Transverse colon (tissue), 4 donors: Measurements from ENCODE around the gene AP1G2. TPM values are rescaled to one million over a fixed set of nuclear protein-coding genes. Genes with fewer than 3 reads are reported as not detected.
"Not testable (repeated sequence)": the region's sequence is repeated elsewhere in the genome, so short reads cannot be mapped to it uniquely, and the experiment has no call there.

Experiments
- DNase-seq: peaks from one replicate; pipeline ENCODE4 v3.0.0-alpha.2; 2019
- H3K27ac ChIP-seq, 4 donors: fragments of 200-600 bp; sonication (generic); 2 replicates each; pipeline ENCODE4 v1.5.1; 2016 to 2018; ENCODE audit warnings: inconsistent platforms in 4 of 4
- H3K27me3 ChIP-seq: fragments of 200-600 bp; sonication (generic); 2 replicates; pipeline ENCODE4 v1.5.1; 2017; ENCODE audit warnings: inconsistent platforms
- H3K36me3 ChIP-seq, 4 donors: fragments of 200-600 bp; sonication (generic); 2 replicates each; pipeline ENCODE4 v1.5.1; 2017 to 2019; ENCODE audit warnings: inconsistent platforms in 4 of 4
- H3K4me1 ChIP-seq, 4 donors: fragments of 200-600 bp; sonication (generic); 2 replicates each; pipeline ENCODE4 v1.5.1; 2017 to 2020; ENCODE audit warnings: inconsistent platforms in 4 of 4
- H3K4me3 ChIP-seq, 4 donors: fragments of 200-600 bp; sonication (generic); 1 replicate in 1 of 4; 2 replicates in 3 of 4; pipeline versions ENCODE4 v1.5.1 to v1.6.1; 2017 to 2019; ENCODE audit warnings: inconsistent platforms in 4 of 4
- H3K9me3 ChIP-seq, 2 donors: fragments of 200-600 bp; sonication (generic); 2 replicates each; pipeline ENCODE4 v1.5.1; 2017 to 2019; ENCODE audit warnings: inconsistent platforms in 2 of 2
- EP300 ChIP-seq: sonication (generic); formaldehyde crosslinking; IDR thresholded peaks from one replicate; pipeline ENCODE4 v1.6.1; 2017; ENCODE audit warnings: antibody characterized with exemption, low read depth
- POLR2A ChIP-seq: fragments of 450-650 bp; IDR thresholded peaks from one replicate; pipeline ENCODE4 v1.6.1; 2016; ENCODE audit warnings: antibody characterized with exemption, mild to moderate bottlenecking, moderate library complexity
- POLR2AphosphoS5 ChIP-seq, 3 donors: sonication (generic); formaldehyde crosslinking; IDR thresholded peaks; one replicate each; pipeline ENCODE4 v1.6.1; 2016; ENCODE audit warnings: antibody characterized with exemption in 3 of 3
- WGBS, 2 donors: methylation state at CpG; one replicate each; pipeline ENCODE4 v1.1.5; 2018; ENCODE audit warnings: low coverage in 1 of 2; 5-methylcytosine and 5-hydroxymethylcytosine counted together
- in situ Hi-C, 4 donors: fragments of 200-750 bp; cut with MboI; loops; one replicate each; pipeline versions ENCODE4 v1.15.0 to v1.15.1; 2017; ENCODE audit warnings: low sequenced_read_pairs in 3 of 4, low pct_ligation_motif_present in 1 of 4, low pct_unique_long_range_greater_than_20kb in 1 of 4
- intact Hi-C: fragments of 100-400 bp; cut with DNase I; formaldehyde crosslinking; loops from one replicate; pipeline ENCODE4 v1.15.1; 2023; ENCODE audit warnings: low total_unique reads
- total RNA-seq, 4 donors: library from RNA; depleted of rRNA; stranded (reverse); fragments of >200 nt; gene quantifications; one replicate each; pipeline ENCODE4 v1.1.0, GENCODE V29; 2016
- TF ChIP-seq, protein P1 (sequence below), 5 experiments: fragments of 200-600 bp in 3 of 5; fragments of 450-650 bp in 2 of 5; sonication (generic) in 3 of 5; IDR thresholded peaks; 1 replicate in 2 of 5; 2 replicates in 3 of 5; pipeline ENCODE4 v1.5.1; 2016 to 2017; ENCODE audit warnings: antibody characterized with exemption in 5 of 5, inconsistent platforms in 3 of 5, mild to moderate bottlenecking in 2 of 5, moderate library complexity in 1 of 5

The AP1G2 gene
- total RNA-seq, 4 donors from 2014 or later: 163 to 508 (median 237) TPM

DNA sequence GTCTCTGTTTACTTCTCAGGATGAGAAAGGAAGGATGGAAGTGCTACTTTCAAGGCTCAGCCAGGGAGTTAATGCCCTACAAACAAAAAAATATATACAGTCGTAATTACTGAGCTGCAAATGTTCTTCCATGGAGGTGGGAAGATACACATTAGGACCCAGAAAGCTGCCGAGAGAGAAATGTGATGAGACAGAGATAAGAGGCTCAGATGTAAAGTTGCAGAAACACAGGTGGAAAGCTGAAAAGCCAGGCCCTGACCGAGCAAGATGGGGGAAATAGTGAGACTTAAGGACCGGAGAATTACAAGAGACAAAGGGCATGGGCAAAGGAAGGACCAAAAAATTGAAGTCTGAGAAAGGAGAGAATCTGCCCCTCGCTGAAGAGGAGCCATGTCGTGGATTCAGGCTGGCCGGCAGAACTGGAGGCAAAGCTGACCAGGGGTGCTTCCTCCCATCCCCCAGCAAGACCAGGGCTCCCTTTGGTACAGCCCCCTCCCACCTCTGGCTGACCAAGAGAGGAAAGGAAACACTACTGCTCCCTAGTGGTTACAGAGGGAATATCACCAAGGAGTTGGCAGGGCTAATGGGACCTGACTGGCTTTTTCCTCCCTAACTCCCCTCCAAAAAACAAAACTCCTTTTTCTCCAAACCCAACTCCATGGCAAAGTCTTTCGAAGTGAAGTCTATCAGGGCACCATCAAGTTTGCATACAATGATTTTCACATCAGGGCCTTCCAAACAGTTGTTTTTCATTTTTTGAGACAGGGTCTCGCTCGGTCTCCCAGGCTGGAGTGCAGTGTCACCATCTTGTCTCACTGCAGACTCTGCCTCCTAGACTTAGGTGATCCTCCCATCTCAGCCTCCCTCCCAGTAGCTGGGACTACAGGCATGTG is 28.1 kb downstream of the AP1G2 start:
- no peak overlapping the region for H3K27ac ChIP-seq
- WGBS, 2 donors: 24 to 51% methylated on average over 3 to 10 of the region's 10 CpGs
- no peak for TF ChIP-seq POLR2AphosphoS5 (IDR thresholded peaks at IDR 0.05)
- TF ChIP-seq EP300: no peak
- TF ChIP-seq POLR2A: no peak
- TF ChIP-seq, protein P1, sequence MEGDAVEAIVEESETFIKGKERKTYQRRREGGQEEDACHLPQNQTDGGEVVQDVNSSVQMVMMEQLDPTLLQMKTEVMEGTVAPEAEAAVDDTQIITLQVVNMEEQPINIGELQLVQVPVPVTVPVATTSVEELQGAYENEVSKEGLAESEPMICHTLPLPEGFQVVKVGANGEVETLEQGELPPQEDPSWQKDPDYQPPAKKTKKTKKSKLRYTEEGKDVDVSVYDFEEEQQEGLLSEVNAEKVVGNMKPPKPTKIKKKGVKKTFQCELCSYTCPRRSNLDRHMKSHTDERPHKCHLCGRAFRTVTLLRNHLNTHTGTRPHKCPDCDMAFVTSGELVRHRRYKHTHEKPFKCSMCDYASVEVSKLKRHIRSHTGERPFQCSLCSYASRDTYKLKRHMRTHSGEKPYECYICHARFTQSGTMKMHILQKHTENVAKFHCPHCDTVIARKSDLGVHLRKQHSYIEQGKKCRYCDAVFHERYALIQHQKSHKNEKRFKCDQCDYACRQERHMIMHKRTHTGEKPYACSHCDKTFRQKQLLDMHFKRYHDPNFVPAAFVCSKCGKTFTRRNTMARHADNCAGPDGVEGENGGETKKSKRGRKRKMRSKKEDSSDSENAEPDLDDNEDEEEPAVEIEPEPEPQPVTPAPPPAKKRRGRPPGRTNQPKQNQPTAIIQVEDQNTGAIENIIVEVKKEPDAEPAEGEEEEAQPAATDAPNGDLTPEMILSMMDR (IDR thresholded peaks at IDR 0.05): peak; percentile 63 to 77 (median 70)
- intact Hi-C loops: no loop called here
- peaks cover 0 to 11% (median 0%) of the 10 kb centered on the region in 4 donors for H3K4me1 ChIP-seq
- H3K4me3 ChIP-seq: no peak overlapping the region
- no peak for DNase-seq
- no peaks in the 10 kb centered on the region for H3K9me3 ChIP-seq
- H3K36me3 ChIP-seq: no peaks in the 10 kb centered on the region
- no peaks in the 10 kb centered on the region for H3K27me3 ChIP-seq
- in situ Hi-C loops: no loop called here

- H3K9me3 ChIP-seq: no peaks in the 10 kb centered on the region
- H3K4me3 ChIP-seq: no peak overlapping the region
- H3K27me3 ChIP-seq: no peaks in the 10 kb centered on the region
- 58 to 69% methylated on average over 7 of the region's 7 CpGs for WGBS, 2 donors
- in situ Hi-C loops (no loop called here), intact Hi-C loops (no loop called here)
- DNase-seq: no peak
- no peaks in the 10 kb centered on the region for H3K36me3 ChIP-seq
- no peak for TF ChIP-seq EP300
- TF ChIP-seq POLR2A: no peak
- TF ChIP-seq POLR2AphosphoS5 (IDR thresholded peaks at IDR 0.05): no peak
- TF ChIP-seq, protein P1 (IDR thresholded peaks at IDR 0.05): no peak
- H3K27ac ChIP-seq: no peak overlapping the region
- H3K4me1 ChIP-seq: peaks cover 0 to 9% (median 0%) of the 10 kb centered on the region in 4 donors
Measured at GRCh38 chr14:23538785-23539184, 28.8 kb downstream of the AP1G2 start.

DNA sequence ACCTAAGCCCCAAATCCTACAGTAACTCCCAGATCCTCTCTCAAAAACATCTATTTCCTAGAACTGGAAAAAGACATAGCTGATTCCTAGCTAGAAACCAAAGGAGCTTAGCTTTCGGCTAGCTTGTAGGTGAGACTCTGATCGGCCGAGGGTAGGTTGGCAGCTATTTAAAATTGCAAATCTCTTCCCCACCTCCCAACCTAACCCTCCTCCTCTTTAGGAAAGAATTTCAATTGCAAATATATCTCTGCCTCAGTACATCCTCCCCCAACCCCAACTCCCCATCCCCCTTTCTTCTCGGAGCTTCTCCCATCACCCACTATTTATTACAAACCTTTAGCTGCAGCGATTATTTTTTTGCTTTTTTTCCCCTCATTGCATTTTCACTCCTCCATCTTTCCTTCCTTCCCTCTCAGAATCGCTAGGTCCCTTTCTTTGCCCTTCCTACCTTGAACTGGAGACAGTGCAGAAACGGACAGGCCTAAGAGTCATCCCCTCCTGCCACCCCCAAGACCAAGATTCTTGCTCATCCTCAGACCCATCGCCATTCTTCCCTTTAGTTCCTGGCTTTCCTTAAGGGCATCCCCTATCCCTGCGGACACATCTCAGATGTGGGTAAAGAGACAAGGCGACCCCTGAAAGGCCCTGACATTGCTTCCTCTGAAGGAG is 29.4 kb downstream of the AP1G2 start:
- no peak for DNase-seq
- no peaks in the 10 kb centered on the region for H3K27me3 ChIP-seq
- intact Hi-C loops (no loop called here), in situ Hi-C loops (no loop called here)
- TF ChIP-seq, protein P1 (IDR thresholded peaks at IDR 0.05): no peak
- TF ChIP-seq POLR2A (no peak), POLR2AphosphoS5 (IDR thresholded peaks at IDR 0.05) (no peak), EP300 (no peak)
- H3K4me1 ChIP-seq: peaks cover 0 to 9% (median 0%) of the 10 kb centered on the region in 4 donors
- no peak overlapping the region for H3K27ac ChIP-seq
- no peak overlapping the region for H3K4me3 ChIP-seq
- WGBS, 2 donors: 71 to 79% methylated on average over 8 to 10 of the region's 10 CpGs
- no peaks in the 10 kb centered on the region for H3K36me3 ChIP-seq
- H3K9me3 ChIP-seq: no peaks in the 10 kb centered on the region

DNA sequence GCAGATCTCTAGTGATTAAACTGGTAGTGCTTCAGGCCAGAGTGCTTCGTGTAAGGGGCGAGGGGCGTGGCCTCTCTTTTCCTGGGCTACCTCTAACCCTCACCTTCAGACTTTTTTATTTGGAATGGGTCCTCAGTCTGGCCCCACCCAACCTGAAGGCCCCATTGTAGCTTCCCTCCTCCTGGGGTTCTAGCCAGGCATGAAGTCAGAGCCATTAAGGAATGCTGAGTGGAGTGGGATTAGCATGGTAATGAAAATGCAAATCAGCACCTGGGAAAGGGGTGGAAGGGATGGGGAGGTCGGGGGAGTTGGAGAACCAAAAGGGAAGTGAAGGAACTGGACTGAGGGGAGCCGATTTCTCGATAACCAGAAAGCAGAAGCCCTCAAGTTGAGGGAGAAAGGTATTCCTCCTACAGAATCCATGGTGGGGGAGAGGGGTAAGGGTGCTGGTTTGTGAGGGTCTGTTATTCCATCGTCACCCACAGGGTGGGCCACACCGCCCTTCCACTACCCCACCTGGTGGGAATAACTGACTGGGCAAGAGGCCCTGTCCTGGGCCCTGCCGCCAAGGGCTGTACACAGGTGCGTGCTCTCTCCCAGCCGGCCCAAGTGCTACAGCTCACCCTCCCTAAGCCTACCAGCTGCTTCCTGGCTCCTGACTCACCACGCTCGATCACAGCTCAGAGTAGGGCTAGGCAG is 30.1 kb downstream of the AP1G2 start:
- Histone ChIP-seq H3K4me1 (peaks cover 0 to 9% (median 0%) of the 10 kb centered on the region in 4 donors), H3K9me3 (no peaks in the 10 kb centered on the region), H3K4me3 (no peak overlapping the region), H3K27me3 (no peaks in the 10 kb centered on the region), H3K36me3 (no peaks in the 10 kb centered on the region), H3K27ac (no peak overlapping the region)
- intact Hi-C loops (no loop called here), in situ Hi-C loops (no loop called here)
- WGBS, 2 donors: 79% methylated on average over 13 of the region's 13 CpGs; no CpG with 5 or more reads in 1 of the 2 donors
- no peak for DNase-seq
- TF ChIP-seq, protein P1 (IDR thresholded peaks at IDR 0.05): no peak
- no peak for TF ChIP-seq POLR2A
- no peak for TF ChIP-seq EP300
- TF ChIP-seq POLR2AphosphoS5 (IDR thresholded peaks at IDR 0.05): no peak

- DNase-seq, intact Hi-C loops, H3K27ac ChIP-seq, H3K4me1 ChIP-seq, H3K36me3 ChIP-seq, H3K9me3 ChIP-seq, H3K27me3 ChIP-seq, in situ Hi-C loops, H3K4me3 ChIP-seq: not testable (repeated sequence)
- 86 to 89% methylated on average over 5 to 6 of the region's 6 CpGs for WGBS, 2 donors
Measured at GRCh38 chr14:23536906-23537305, 30.7 kb downstream of the AP1G2 start.
